GM19238 (cell line): ENCODE measurements around the gene SHQ1.
A peak's percentile ranks its signal among the peaks of the same experiment; 100 is the strongest.

Experiments used
- DNase-seq: peaks from one replicate; pipeline ENCODE4 v3.0.0; 2011; ENCODE audit warnings: low spot score; ENCODE audit not compliant: insufficient read length

SHQ1 gene

DNA sequence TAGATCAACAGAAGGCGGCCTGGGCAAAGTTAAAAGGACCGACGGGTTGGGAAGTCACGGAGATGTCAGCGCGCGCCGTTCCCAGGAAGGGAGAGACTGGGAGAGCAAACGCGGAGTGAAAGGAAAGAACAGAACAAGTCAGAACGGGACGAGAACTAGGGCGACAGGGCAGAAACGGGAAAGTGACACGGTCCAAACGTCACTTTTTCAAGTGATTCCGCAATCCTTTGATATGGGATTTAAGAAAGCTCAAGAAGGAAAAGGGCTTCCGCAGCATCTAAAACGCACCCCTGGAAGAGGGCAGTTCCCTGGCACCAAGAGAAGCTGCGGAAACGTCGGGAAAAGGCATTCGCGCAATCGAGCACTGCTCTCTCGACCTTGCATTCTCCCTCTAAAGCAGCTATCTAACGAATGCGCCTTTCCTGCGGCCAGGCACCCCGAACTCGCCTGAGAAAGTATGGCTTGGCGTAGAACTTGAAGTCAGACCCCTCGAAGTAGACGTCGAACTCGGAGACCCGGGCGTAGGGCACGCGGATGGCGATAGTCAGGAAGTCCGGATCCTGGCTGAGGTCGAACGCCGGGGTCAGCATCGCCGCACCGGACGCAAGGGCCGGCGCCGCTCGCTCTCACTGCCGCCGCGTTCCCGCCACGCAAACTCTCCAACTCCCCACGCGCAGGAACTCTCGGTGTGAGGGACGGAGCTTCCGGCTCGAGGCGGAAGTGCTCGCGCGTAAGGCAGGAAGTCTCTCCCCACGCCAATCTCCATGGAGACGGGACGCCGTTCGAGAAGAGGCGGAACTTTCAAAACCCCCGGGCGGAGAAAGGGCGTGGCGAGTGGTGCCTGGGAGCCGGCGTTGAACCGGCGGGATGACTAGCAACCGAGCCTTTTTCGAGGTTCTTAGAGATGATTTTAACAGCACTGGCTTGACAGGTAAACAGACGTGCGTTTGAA, at the start of gene SHQ1:
Gene SHQ1 (minus strand): TSS at position 695 of the 952 bp plus-strand sequence. CDS start 105 bp downstream, at position 590.
- peak; percentile 66 for DNase-seq

DNA sequence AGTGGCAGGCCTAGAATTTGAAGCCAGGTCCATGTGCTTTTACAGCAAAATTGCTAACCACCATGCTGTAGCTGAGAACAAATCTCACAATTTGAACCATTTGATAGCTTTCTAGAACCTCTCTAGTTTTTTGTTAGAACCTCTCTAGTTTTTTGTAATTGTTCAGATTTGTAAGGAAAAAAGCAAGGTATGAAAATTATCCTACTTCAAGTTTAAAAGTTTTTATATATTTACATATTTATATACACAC, 49.4 kb upstream of the SHQ1 start:
- no peak for DNase-seq

DNA sequence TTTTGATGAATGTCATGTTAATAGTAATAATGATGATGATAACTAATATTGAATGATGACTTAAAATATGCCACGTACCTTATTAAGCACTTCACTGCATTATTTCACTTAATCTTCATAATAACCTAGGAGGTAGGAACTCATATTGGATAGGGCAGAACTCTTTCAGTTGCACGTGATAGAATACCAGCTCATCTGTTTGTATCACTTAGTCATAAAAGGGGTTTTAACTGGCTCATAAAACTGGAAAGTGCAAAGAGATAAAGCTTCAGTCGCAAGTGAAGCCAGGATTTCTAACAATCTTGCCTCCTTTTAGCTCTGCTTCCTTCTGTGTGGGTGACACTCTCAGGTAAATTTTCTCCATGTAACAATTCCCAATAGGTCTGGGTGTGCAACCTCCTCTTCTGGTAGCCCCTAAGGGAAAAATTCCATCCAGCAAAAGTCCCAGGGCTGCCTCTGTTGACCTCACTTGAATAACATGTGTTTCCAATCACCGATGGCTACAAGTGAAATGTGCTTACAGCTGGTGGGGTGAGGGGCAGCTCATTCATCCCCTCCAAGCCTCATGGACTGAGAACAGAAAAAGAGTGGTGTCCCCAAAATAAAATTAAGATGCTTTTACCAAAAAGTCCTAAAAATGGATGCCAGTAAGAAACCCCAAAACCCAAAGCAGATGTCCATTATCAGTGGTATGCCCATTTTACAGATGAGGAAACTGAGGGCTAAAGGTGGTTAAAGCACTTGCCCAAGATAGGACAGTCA, 48.9 kb upstream of the SHQ1 start:
- DNase-seq: no peak

DNA sequence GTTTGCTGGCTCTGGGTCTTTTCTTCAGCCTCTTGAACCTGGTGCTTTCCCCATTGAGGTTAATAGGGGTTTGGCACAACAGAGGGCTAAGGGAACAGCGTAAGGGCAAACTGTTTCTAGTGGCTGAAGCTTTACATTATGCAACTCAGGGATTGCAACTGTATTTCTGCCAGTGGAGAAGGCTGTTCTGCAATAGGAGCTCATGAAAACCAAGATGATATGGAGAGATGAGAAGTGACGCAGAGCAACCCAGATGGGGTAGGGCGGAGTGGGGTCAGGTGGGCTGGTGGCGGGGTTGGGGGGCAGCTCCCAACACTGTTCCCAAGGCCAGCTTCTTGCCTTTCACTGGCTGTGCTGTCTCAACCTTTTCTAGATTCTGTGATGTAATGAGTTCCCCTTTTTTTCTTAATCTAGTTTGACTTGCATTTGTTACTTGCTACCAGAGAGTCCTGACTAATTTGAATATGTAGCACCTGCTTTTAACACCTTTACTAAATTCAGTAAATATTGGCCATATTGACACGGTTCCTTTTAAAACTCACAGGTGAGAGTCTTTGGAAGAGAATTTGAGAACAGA, 46.8 kb upstream of the SHQ1 start:
- DNase-seq: no peak

DNA sequence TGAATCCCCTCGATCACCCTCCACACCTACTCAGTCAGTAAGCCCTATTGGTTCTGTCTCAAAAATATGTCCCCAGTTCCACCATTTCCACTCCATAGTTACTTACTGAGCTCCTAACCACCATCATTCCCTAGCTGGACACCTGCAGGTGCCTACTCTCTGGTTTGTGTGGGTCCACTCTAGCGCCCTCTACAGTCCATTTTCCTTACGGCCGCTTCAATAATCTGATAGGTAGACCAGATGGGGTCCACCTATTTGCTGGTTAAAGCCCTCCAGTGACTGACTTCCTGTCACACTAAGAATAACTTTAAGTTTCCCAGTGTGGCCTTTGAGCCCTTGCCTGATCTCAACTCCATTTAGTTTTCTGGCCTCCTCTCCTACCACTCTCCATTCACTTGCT, 44.6 kb upstream of the SHQ1 start:
- no peak for DNase-seq

DNA sequence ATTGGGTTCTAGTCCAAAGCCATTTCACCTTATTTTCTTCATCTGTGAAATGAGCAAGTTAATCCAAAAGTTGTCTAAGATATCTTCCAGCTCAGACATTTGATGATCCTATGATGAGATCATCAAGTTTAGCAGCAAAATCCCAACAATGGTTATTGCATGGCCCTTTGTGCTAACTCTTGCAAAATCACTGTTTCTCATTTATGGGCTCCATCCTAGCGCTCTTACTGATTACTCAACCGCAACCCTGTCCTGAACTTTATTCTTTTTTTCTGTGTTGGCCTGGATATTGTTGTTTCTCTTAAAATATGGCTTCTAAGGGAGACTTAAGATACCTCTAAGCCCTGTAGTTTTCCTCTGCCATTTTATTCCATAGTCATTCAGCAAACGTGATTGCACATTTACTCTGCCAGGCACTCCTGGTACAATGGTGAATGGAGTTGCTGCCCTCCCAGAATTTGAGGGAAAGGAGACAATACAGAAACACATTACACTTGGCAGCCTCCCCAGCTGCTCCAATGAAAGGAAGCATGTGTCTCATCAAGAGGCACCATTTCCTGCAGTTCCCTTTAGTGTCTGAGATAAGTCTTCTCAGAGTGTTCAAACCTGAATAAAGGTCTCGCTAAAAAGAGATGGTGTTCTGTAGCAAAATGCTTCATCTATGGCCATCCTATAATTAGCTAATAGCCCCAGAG, 44.0 kb upstream of the SHQ1 start:
- no peak for DNase-seq

DNA sequence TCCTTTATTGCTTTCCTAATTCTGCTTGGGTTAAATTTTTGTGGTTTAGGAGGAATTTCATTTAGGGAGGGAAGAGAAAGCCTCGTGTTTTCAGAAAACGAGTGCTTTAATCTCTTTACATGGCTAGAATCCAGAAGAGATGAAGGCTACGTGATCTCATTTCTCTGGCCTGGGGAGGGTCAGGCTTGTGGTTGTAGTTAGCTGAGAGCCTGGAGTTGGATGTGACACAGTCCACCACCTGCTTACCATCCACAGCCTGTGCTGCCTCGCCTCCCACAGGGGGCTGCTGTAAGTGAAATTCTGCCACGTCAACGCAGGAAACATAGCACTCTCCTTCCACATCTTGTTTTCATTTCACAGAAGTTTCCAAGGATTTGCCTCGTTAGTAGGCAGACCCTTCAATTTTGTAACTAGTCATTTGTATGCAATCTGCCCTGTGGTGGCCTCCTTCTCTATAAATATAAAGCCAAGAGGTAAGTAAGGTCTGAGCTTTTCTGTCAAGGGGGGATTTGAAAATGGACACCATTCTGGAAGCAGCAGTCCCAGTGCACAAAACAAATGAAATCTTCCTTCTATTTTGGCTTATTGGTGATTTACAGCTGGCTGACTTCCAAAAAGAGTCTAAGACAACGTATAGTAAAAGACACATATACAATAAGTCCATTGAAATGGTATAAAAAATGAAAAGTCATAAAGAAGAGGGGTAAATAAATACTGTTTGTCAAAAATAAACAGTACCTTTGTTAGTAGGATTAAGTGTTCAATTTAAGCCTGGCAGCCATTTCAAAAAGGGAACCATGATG, 43.0 kb upstream of the SHQ1 start:
- no peak for DNase-seq

DNA sequence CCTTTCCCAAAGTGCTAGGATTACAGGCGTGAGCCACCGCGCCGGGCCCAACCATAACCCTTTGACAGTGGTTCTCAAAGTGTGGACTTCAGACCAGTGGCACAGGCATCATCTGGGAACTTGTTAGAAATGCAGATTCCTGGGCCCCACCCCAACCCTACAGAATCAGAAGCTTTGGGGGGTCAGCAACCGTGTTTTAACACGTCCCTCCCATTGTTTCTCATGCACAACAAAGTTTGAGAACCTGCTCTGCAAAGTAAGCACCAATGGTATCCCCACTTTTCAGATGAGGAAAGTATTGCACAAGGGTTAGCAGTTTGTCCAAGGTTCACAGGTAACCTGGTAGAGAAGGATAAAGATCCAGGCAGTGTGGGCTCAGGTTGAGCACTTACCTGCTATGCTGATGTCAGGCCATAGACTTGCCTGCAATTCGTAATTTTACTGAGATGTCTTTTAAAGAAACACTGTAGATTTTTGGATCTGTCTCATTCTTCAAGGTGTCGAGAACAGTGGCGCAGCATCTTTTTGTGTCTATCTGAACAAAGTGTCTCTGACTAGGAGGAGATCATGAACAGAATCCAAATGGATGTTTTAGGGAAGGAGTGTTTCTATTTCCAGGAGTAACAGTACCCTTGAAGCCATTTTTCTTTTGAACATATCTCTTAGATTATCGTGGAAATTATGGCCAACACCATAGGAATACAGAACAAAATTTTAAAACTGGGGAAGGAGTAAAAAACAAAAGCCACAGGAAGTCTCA, 42.1 kb upstream of the SHQ1 start:
- DNase-seq: no peak

DNA sequence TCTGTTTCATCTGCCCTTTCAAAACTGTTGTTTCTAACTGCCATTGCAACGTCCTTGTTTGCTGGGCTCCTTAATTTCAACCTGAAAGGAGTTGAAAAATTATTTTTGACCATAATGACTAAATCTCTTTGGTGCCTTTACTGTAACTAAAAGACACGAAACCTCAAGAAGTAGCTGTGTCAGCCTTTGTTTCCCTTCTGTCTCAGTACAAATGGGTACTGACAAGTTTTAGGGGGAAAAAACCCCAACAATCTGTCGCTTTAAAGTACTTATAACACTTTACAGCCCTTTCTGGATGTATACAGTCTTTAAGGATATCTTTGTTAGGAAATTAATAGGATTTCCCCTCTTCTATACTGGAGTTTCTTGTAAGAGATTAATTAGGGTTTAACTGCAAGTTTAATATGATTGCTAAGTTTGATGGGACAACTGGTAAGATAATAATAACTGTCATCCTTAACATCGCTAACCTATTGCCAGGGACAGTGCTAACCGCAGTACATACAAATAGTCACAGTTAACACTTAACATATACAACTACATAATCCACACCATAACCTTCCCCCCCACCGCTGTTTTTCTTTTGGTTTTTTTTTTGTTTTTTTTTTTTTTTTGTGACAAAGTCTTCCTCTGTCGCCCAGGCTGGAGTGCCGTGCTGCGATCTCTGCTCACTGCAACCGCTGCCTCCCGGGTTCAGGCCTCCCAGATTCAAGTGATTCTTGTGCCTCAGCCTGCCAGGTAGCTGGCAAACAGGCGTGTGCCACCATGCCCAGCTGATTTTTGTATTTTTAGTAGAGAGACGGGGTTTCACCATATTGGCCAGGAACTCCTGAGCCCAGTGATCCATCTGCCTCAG, 41.3 kb upstream of the SHQ1 start:
- DNase-seq: no peak

DNA sequence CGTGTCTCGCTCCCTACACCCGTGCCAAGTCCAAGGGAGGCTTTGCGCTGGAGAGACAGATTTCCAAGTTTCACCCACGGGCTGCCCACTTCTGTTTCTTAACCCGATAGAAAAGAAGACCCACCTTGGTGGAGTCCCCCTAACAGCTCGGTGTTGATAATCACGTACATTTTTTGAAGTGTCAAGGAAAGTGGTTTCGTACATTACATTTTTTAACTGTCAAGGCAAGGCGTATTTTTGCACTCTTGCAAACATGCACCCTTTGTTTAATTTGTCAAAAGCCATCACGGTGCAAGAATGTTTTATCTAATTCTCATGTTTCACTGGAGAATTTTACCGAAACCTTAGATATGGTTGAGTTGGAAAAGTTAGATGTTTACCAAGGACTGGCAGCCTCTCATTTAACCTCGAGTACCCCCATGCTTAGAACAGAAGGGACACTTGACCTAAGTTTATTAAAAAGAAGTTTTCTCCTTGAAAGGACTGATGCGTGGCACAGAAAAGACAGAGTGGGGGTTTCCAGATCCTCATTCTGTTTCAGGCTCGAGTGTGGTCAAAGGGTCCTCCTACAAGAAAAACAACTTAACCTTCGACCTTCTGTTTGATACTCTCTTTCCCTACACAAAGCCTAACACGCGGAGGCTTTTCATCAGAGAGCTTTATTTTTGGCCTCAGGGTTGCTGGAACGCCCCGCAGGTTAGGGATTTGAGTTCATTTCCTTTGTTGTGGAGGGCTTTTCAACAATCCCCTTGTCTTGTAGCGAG, 40.5 kb upstream of the SHQ1 start:
- no peak for DNase-seq

DNA sequence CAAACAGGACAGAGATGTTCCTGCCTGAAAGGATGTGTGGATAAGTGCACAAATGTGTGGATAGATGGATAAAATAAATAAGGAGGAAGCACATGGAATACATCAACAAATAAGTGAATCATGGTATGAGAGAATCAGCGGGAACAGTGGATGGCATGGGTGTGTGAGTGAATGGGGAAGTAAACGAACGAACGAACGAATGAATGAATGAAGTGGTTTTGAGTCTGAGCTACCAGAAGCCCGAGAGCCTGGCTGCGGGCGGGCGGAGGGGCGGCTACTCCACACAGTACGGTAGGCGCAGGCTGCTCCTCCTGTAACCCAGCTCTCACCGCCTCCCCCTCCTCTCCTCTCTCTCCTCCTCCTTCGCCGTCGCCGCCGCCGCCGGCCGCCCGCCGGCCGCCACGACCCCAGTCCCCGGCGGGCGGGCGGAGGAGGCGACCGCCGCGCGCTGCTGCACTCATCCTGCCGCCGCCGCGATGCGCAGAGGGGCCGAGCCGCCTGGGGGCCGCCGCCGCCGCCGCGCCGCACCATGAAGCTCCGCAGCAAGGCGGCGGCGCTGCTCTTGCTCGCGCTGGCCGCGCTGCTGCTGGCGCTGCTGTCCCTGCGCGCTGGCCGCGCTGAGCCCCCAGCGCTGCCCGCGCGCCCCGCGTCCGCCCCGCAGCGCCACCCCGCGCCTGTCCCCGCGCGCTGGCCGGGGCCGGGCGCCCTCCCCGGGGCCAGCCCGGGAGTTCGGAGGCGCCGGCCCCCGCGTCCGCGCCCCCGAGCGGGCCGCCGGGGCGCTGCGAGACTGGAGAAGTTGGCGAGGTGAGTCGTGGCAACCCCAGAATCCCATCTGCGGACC, 39.7 kb upstream of the SHQ1 start, which contains the start of gene GXYLT2:
Gene GXYLT2 (plus strand): TSS at position 342 of the 841 bp plus-strand sequence. CDS start 188 bp downstream, at position 530.
- peak; percentile 11 for DNase-seq

DNA sequence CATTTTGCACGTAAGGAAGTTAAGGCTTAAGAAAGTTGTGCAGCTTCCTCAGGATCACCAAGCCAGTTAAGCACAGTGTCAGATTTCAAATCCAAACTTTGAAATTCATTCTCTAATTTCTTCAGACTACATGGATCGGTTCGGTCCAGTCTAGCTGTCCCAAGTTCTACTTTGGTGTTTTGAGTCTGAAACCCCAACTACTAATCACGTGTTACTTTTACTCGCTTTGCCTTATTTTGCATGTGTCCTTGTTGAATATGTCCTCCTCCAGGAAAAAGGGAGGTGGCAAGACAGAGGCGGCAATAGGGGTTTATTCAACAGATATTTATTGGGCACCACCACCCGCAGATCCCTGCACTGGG, 39.1 kb upstream of the SHQ1 start:
- no peak for DNase-seq

DNA sequence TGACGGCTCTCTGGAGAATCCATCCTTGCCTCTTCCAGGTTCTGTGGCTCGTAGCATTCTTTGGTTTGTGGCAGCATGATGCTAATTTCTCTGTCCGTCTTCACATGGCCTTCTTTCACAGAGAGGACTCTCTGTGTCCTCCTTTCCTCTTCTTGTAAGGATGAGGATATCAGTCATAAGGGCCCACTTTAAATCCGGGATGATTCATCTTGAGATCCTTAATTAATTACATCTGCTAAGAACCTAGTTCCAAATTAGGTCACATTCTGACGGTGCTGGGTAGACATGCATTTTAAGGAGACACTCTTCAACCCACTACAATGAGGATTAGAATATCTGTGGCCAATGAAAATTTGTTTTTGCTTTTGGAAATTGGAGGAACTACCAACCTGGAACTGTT, 23.9 kb upstream of the SHQ1 start:
- DNase-seq: no peak

DNA sequence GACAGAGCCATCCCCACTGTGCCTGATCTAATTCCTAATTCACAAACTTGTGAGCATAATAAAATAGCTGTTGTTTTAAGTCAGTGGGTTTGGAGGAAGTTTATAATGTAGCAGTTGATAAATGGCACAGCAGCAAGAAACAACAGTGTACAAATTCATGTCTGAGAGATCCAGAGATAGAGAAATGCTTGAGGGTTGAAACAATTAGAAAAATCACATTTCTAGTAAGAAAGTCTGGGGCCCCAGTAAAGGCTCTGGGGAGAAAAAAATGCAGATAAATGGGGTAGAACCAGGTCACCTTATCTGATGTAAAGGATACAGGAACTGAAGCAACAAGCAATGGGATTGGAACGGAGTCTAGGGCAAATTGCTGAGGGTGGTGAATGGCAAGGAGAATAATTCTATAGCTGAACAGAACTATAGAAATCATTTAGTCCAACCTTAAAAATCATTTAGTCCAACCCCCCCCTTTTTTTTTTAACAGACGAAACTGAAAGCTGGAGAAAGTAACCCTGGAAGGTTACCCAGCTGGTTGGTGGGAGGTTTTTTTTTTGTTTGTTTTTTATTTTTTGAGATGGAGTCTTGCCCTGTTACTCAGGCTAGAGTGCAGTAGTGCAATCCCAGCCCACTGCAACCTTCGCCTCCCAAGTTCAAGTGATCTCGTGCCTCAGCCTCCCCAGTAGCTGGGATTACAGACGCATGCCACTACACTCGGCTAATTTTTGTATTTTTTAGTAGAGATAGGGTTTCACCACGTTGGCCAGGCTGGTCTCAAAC, 14.3 kb upstream of the SHQ1 start:
- no peak for DNase-seq

DNA sequence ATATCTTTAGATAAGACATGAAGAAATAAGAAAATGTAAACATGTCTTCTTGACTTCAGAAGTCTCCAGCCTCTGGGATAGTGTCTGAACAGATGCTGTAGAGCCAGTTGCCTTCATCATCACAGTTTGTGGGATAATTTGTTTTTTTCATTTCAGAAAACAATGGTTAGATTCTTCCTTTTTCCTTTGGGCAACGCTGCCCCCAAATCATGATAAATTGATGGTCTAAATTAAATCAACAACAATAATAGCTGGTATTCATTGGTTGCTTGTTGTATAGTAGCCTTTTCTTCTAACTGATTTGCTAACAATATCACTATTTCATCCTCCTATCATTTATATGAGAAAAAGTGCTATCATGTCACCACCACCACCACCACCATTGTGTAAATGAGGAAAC, 12.6 kb upstream of the SHQ1 start:
- DNase-seq: no peak

DNA sequence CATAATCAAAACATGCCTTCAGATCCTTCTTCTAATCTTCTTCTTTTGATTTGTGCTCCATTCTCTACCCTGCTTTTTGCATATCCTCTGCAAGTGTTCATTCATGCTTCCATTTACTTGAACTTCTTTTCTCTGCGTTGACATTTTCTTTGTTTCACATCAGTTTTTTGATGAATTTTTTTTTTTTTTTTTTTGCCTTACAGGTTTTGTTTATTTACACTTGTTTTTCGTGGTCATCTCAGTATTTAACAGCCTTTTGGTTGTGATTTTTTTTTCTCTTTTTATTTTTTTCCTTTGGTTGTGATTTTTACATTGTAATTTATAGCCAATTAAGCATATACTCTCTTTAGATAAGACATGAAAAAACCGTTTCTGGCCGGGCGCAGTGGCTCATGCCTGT, 11.8 kb upstream of the SHQ1 start:
- no peak for DNase-seq

DNA sequence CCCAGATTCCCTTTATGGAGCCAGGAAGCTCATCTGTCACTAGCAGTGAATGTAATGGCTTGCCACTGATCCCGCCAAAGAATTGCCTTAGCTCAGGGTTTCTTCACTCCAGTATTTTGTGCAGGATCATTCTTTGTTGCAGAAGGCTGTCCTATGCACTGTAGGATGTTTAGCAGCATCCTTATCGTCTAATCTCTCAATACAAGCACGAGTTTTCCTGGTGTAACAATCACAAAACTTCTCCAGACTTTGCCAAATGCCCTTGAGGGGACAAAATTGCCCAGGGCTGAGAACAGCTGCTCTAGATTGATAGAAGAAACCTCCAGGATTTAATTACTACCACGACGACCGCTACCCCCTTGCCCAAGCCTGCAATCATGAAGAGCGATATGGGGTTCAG, 6.8 kb upstream of the SHQ1 start:
- no peak for DNase-seq
